Measurements from ENCODE around the gene ZNF664. TPM values are rescaled to one million over a fixed set of nuclear protein-coding genes. Genes with fewer than 3 reads are reported as not detected.

ZNF664 gene
- total RNA-seq, 2 experiments from 2014 or later = 45.9 to 50.4 TPM

GRCh38 chr12:124033859-124034258 is 60.8 kb downstream of the ZNF664 start:
- Mint-ChIP-seq H3K4me1 (peaks cover 4% of the 10 kb centered on the region), H3K27me3 (peaks cover 17% of the 10 kb centered on the region), H3K4me3 (no peak overlapping the region), H3K9me3 (no peaks in the 10 kb centered on the region), H3K27ac (no peak overlapping the region), H3K36me3 (no peaks in the 10 kb centered on the region)
- DNase-seq (no peak), ATAC-seq (ENCODE audit: low read depth) (no peak)
- POLR2A ChIA-PET = no interaction called here

- DNase-seq (no peak), ATAC-seq (ENCODE audit: low read depth) (no peak)
- Mint-ChIP-seq H3K27ac (no peak overlapping the region), H3K27me3 (peaks cover 20% of the 10 kb centered on the region), H3K9me3 (no peaks in the 10 kb centered on the region), H3K4me3 (no peak overlapping the region), H3K4me1 (peaks cover 4% of the 10 kb centered on the region), H3K36me3 (no peaks in the 10 kb centered on the region)
- POLR2A ChIA-PET = no interaction called here
These were observed 61.3 kb downstream of the ZNF664 start for GRCh38 chr12:124034297-124034696.

GRCh38 chr12:124035163-124035562 is 62.1 kb downstream of the ZNF664 start:
- ATAC-seq (ENCODE audit: low read depth) (no peak), DNase-seq (no peak)
- POLR2A ChIA-PET = no interaction called here
- no peak overlapping the region for H3K4me3 Mint-ChIP-seq
- H3K9me3 Mint-ChIP-seq = no peaks in the 10 kb centered on the region
- peaks cover 4% of the 10 kb centered on the region for H3K4me1 Mint-ChIP-seq
- peaks cover 20% of the 10 kb centered on the region for H3K27me3 Mint-ChIP-seq
- no peaks in the 10 kb centered on the region for H3K36me3 Mint-ChIP-seq
- no peak overlapping the region for H3K27ac Mint-ChIP-seq

- DNase-seq = no peak
- Mint-ChIP-seq H3K9me3 (no peaks in the 10 kb centered on the region), H3K4me3 (no peak overlapping the region), H3K27ac (no peak overlapping the region), H3K4me1 (peaks cover 4% of the 10 kb centered on the region), H3K36me3 (no peaks in the 10 kb centered on the region), H3K27me3 (peaks cover 17% of the 10 kb centered on the region)
- POLR2A ChIA-PET = no interaction called here
- ATAC-seq (ENCODE audit: low read depth) = no peak
These were observed 63.2 kb downstream of the ZNF664 start for GRCh38 chr12:124036171-124036598.

GRCh38 chr12:124036657-124037109 is 63.7 kb downstream of the ZNF664 start:
- no peak overlapping the region for H3K27ac Mint-ChIP-seq
- H3K4me3 Mint-ChIP-seq = no peak overlapping the region
- DNase-seq (no peak), ATAC-seq (ENCODE audit: low read depth) (no peak)
- no peaks in the 10 kb centered on the region for H3K9me3 Mint-ChIP-seq
- no peaks in the 10 kb centered on the region for H3K36me3 Mint-ChIP-seq
- POLR2A ChIA-PET = no interaction called here
- H3K4me1 Mint-ChIP-seq = peaks cover 4% of the 10 kb centered on the region
- peaks cover 19% of the 10 kb centered on the region for H3K27me3 Mint-ChIP-seq

- DNase-seq = no peak
- POLR2A ChIA-PET = no interaction called here
- Mint-ChIP-seq H3K4me3 (no peak overlapping the region), H3K27ac (no peak overlapping the region), H3K4me1 (peaks cover 4% of the 10 kb centered on the region), H3K36me3 (no peaks in the 10 kb centered on the region), H3K27me3 (peaks cover 19% of the 10 kb centered on the region), H3K9me3 (no peaks in the 10 kb centered on the region)
- ATAC-seq (ENCODE audit: low read depth) = no peak
These were observed 64.3 kb downstream of the ZNF664 start for GRCh38 chr12:124037331-124037730.

GRCh38 chr12:124039276-124039675 is 66.3 kb downstream of the ZNF664 start:
- no peak overlapping the region for H3K27ac Mint-ChIP-seq
- H3K36me3 Mint-ChIP-seq = no peaks in the 10 kb centered on the region
- no peak overlapping the region for H3K4me3 Mint-ChIP-seq
- DNase-seq = no peak
- POLR2A ChIA-PET = no interaction called here
- no peaks in the 10 kb centered on the region for H3K9me3 Mint-ChIP-seq
- peaks cover 19% of the 10 kb centered on the region for H3K27me3 Mint-ChIP-seq
- no peak for ATAC-seq (ENCODE audit: low read depth)
- H3K4me1 Mint-ChIP-seq = peaks cover 8% of the 10 kb centered on the region

- no peaks in the 10 kb centered on the region for H3K9me3 Mint-ChIP-seq
- H3K4me3 Mint-ChIP-seq = no peak overlapping the region
- POLR2A ChIA-PET = no interaction called here
- H3K4me1 Mint-ChIP-seq = peaks cover 9% of the 10 kb centered on the region
- ATAC-seq (ENCODE audit: low read depth) (no peak), DNase-seq (no peak)
- H3K27ac Mint-ChIP-seq = no peak overlapping the region
- H3K27me3 Mint-ChIP-seq = peaks cover 16% of the 10 kb centered on the region
- no peaks in the 10 kb centered on the region for H3K36me3 Mint-ChIP-seq
These were observed 67.3 kb downstream of the ZNF664 start for GRCh38 chr12:124040291-124040690.

GRCh38 chr12:124040737-124041136 is 67.7 kb downstream of the ZNF664 start:
- H3K27ac Mint-ChIP-seq = no peak overlapping the region
- H3K4me1 Mint-ChIP-seq = peaks cover 9% of the 10 kb centered on the region
- H3K36me3 Mint-ChIP-seq = no peaks in the 10 kb centered on the region
- no peak for DNase-seq
- POLR2A ChIA-PET = no interaction called here
- no peak for ATAC-seq (ENCODE audit: low read depth)
- H3K4me3 Mint-ChIP-seq = no peak overlapping the region
- peaks cover 16% of the 10 kb centered on the region for H3K27me3 Mint-ChIP-seq
- no peaks in the 10 kb centered on the region for H3K9me3 Mint-ChIP-seq

GRCh38 chr12:124041907-124042306 is 68.9 kb downstream of the ZNF664 start:
- Mint-ChIP-seq H3K9me3 (peaks cover 8% of the 10 kb centered on the region), H3K27ac (no peak overlapping the region), H3K27me3 (peaks cover 10% of the 10 kb centered on the region), H3K4me1 (peaks cover 7% of the 10 kb centered on the region), H3K4me3 (no peak overlapping the region), H3K36me3 (no peaks in the 10 kb centered on the region)
- DNase-seq (no peak), ATAC-seq (ENCODE audit: low read depth) (no peak)
- POLR2A ChIA-PET = no interaction called here

- Mint-ChIP-seq H3K4me3 (no peak overlapping the region), H3K36me3 (peaks cover 6% of the 10 kb centered on the region), H3K27ac (no peak overlapping the region), H3K27me3 (peaks cover 4% of the 10 kb centered on the region), H3K9me3 (peaks cover 16% of the 10 kb centered on the region), H3K4me1 (peaks cover 5% of the 10 kb centered on the region)
- no peak for DNase-seq
- no peak for ATAC-seq (ENCODE audit: low read depth)
- POLR2A ChIA-PET = interaction anchor here (0.6 kb wide), 1 partner anchor 351 kb away, joined by 4 read pairs; no protein-coding TSS in a partner anchor
These were observed 71.0 kb downstream of the ZNF664 start for GRCh38 chr12:124044021-124044420.

GRCh38 chr12:124044809-124045321 is 71.8 kb downstream of the ZNF664 start:
- Mint-ChIP-seq H3K4me1 (peaks cover 5% of the 10 kb centered on the region), H3K27me3 (peaks cover 3% of the 10 kb centered on the region), H3K4me3 (no peak overlapping the region), H3K9me3 (peaks cover 19% of the 10 kb centered on the region), H3K36me3 (peaks cover 6% of the 10 kb centered on the region), H3K27ac (no peak overlapping the region)
- ATAC-seq (ENCODE audit: low read depth) (peak; percentile 83), DNase-seq (no peak)
- POLR2A ChIA-PET = no interaction called here

GRCh38 chr12:124045671-124046455 is 72.8 kb downstream of the ZNF664 start:
- H3K4me1 Mint-ChIP-seq = peaks cover 5% of the 10 kb centered on the region
- ATAC-seq (ENCODE audit: low read depth) = no peak

GRCh38 chr12:124046456-124046740 is 73.4 kb downstream of the ZNF664 start:
- DNase-seq (no peak), ATAC-seq (ENCODE audit: low read depth) (no peak)
- Mint-ChIP-seq H3K27ac (no peak overlapping the region), H3K36me3 (peaks cover 6% of the 10 kb centered on the region), H3K27me3 (no peaks in the 10 kb centered on the region), H3K4me1 (peaks cover 5% of the 10 kb centered on the region), H3K4me3 (no peak overlapping the region), H3K9me3 (peaks cover 19% of the 10 kb centered on the region)
- POLR2A ChIA-PET = no interaction called here

More at GRCh38 chr12:124045671-124046455, 72.8 kb downstream of the ZNF664 start:
- H3K4me3 Mint-ChIP-seq = no peak overlapping the region
- peaks cover 6% of the 10 kb centered on the region for H3K36me3 Mint-ChIP-seq
- peaks cover 19% of the 10 kb centered on the region for H3K9me3 Mint-ChIP-seq
- POLR2A ChIA-PET = no interaction called here
- no peak for DNase-seq
- no peak overlapping the region for H3K27ac Mint-ChIP-seq
- peaks cover 3% of the 10 kb centered on the region for H3K27me3 Mint-ChIP-seq
